Measurements from ENCODE around the gene SMPD1. TPM values are rescaled to one million over a fixed set of nuclear protein-coding genes. Genes with fewer than 3 reads are reported as not detected.

The SMPD1 gene
- total and polyA plus RNA-seq, 2 donors (not counting 1 experiment from before 2014, with no cell fraction given) = 18.3 to 30.7 TPM

- Mint-ChIP-seq H3K27me3 (no peaks in the 10 kb centered on the region), H3K4me3 (no peak overlapping the region), H3K4me1 (no peaks in the 10 kb centered on the region), H3K9me3 (ENCODE audit: insufficient read depth) (no peaks in the 10 kb centered on the region), H3K27ac (no peak overlapping the region)
- Histone ChIP-seq H3K9me3 (ENCODE audit: control extremely low read depth in 1 of 3, control insufficient read depth in 2 of 3, insufficient read depth in 1 of 3, low read length in 2 of 3) (no peaks in the 10 kb centered on the region), H4K20me1 (ENCODE audit: control insufficient read depth, insufficient read depth, low read length, poor library complexity, severe bottlenecking) (no peaks in the 10 kb centered on the region), H3K4me1 (ENCODE audit: control insufficient read depth in 2 of 2, insufficient read depth in 2 of 2, low read length in 2 of 2) (peaks cover 0 to 6% of the 10 kb centered on the region in 2 donors), H3K4me2 (replicated peaks; ENCODE audit: low read depth, low read length, poor library complexity, severe bottlenecking) (no peak overlapping the region), H3K4me3 (ENCODE audit: control extremely low read depth in 1 of 5, extremely low read depth in 1 of 5, insufficient read depth in 1 of 5, low read depth in 2 of 5, low read length in 4 of 5) (no peak overlapping the region), H2AFZ (ENCODE audit: insufficient read depth, low read depth, low read length, poor library complexity, severe bottlenecking) (no peak overlapping the region), H3K9ac (ENCODE audit: low read length) (no peak overlapping the region), H3K27me3 (replicated peaks in 1 of 4; ENCODE audit: control extremely low read depth in 1 of 4, control insufficient read depth in 3 of 4, insufficient read depth in 4 of 4, low read length in 3 of 4) (peaks cover 0 to 5% (median 0%) of the 10 kb centered on the region in 4 experiments), H3K79me2 (ENCODE audit: control insufficient read depth, insufficient read depth, low read length) (no peaks in the 10 kb centered on the region), H3K27ac (ENCODE audit: low read length in 2 of 2) (no peak overlapping the region), H3K36me3 (replicated peaks in 1 of 2; ENCODE audit: control extremely low read depth in 1 of 2, control insufficient read depth in 1 of 2, extremely low read depth in 1 of 2, insufficient read depth in 2 of 2, low read length in 1 of 2) (no peaks in the 10 kb centered on the region)
- intact Hi-C loops (cut with micrococcal nuclease) = loop anchor here (10.0 kb wide), 1 partner anchor 752 kb away; no protein-coding TSS in a partner anchor
- 84% methylated on average over 8 of the region's 9 CpGs for WGBS (ENCODE audit: insufficient coverage)
- CTCF ChIA-PET = no interaction called here
- no peak for ATAC-seq (ENCODE audit: low read depth)
- POLR2A ChIA-PET = no interaction called here
- DNase-seq = no peak
- TF ChIP-seq EZH2 (IDR thresholded peaks at IDR 0.05; ENCODE audit: borderline replicate concordance, insufficient read depth, low read depth, low read length, poor library complexity, severe bottlenecking) = no peak
- TF ChIP-seq, protein P1, sequence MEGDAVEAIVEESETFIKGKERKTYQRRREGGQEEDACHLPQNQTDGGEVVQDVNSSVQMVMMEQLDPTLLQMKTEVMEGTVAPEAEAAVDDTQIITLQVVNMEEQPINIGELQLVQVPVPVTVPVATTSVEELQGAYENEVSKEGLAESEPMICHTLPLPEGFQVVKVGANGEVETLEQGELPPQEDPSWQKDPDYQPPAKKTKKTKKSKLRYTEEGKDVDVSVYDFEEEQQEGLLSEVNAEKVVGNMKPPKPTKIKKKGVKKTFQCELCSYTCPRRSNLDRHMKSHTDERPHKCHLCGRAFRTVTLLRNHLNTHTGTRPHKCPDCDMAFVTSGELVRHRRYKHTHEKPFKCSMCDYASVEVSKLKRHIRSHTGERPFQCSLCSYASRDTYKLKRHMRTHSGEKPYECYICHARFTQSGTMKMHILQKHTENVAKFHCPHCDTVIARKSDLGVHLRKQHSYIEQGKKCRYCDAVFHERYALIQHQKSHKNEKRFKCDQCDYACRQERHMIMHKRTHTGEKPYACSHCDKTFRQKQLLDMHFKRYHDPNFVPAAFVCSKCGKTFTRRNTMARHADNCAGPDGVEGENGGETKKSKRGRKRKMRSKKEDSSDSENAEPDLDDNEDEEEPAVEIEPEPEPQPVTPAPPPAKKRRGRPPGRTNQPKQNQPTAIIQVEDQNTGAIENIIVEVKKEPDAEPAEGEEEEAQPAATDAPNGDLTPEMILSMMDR (IDR thresholded peaks at IDR 0.05) = no peak
These were observed 33.1 kb upstream of the SMPD1 start for GRCh38 chr11:6357222-6357621.

DNA sequence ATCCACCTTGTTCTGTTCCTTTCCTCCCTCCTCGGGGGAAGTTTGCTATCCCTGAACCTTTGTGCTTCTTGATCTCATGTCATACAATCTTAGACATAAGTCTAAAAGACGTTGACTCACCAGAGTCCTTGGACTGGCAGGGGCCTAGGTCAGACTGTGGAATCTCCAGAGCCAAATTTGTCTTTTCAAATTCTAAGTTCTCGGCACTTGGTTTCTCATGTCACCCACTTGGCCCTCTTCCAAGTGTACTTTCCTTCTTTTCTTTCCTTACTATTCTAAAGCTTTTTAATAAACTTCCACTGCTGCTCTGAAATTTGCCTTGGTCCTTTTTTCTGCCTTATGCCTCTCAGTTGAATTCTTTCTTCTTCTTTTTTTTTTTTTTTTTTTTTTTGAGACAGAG is 30.1 kb upstream of the SMPD1 start:
- Histone ChIP-seq H4K20me1 (ENCODE audit: control insufficient read depth, insufficient read depth, low read length, poor library complexity, severe bottlenecking) (no peaks in the 10 kb centered on the region), H2AFZ (ENCODE audit: insufficient read depth, low read depth, low read length, poor library complexity, severe bottlenecking) (no peak overlapping the region), H3K27ac (ENCODE audit: low read length in 2 of 2) (no peak overlapping the region), H3K9me3 (ENCODE audit: control extremely low read depth in 1 of 3, control insufficient read depth in 2 of 3, insufficient read depth in 1 of 3, low read length in 2 of 3) (no peaks in the 10 kb centered on the region), H3K4me1 (ENCODE audit: control insufficient read depth in 2 of 2, insufficient read depth in 2 of 2, low read length in 2 of 2) (no peaks in the 10 kb centered on the region), H3K27me3 (replicated peaks in 1 of 4; ENCODE audit: control extremely low read depth in 1 of 4, control insufficient read depth in 3 of 4, insufficient read depth in 4 of 4, low read length in 3 of 4) (no peaks in the 10 kb centered on the region), H3K36me3 (replicated peaks in 1 of 2; ENCODE audit: control extremely low read depth in 1 of 2, control insufficient read depth in 1 of 2, extremely low read depth in 1 of 2, insufficient read depth in 2 of 2, low read length in 1 of 2) (no peaks in the 10 kb centered on the region), H3K9ac (ENCODE audit: low read length) (no peak overlapping the region), H3K79me2 (ENCODE audit: control insufficient read depth, insufficient read depth, low read length) (no peaks in the 10 kb centered on the region), H3K4me2 (replicated peaks; ENCODE audit: low read depth, low read length, poor library complexity, severe bottlenecking) (no peak overlapping the region), H3K4me3 (ENCODE audit: control extremely low read depth in 1 of 5, extremely low read depth in 1 of 5, insufficient read depth in 1 of 5, low read depth in 2 of 5, low read length in 4 of 5) (no peak overlapping the region)
- Mint-ChIP-seq H3K9me3 (ENCODE audit: insufficient read depth) (no peaks in the 10 kb centered on the region), H3K4me1 (no peaks in the 10 kb centered on the region), H3K4me3 (no peak overlapping the region), H3K27me3 (no peaks in the 10 kb centered on the region), H3K27ac (no peak overlapping the region)
- intact Hi-C loops (cut with micrococcal nuclease) = no loop called here
- ATAC-seq (ENCODE audit: low read depth) (no peak), DNase-seq (no peak)
- ChIA-PET CTCF (interaction anchor here (0.7 to 4.8 kb wide), 5 partner anchors 9 to 761 kb away, joined by 3 to 47 read pairs (median 4); no protein-coding TSS in a partner anchor), POLR2A (no interaction called here)
- WGBS (ENCODE audit: insufficient coverage) = 85% methylated on average over 3 of the region's 3 CpGs
- no peak for TF ChIP-seq EZH2 (IDR thresholded peaks at IDR 0.05; ENCODE audit: borderline replicate concordance, insufficient read depth, low read depth, low read length, poor library complexity, severe bottlenecking)
- TF ChIP-seq, protein P1 (IDR thresholded peaks at IDR 0.05) = no peak

Data from B cell (primary cell).